OCI-LY7 (cell line): Measurements from ENCODE around the gene TMEM212. TPM values are rescaled to one million over a fixed set of nuclear protein-coding genes. Genes with fewer than 3 reads are reported as not detected.

ENCODE experiments used
- BruUV-seq: library from RNA; stranded (reverse); fragments of 400-500 nt; replicated peaks from 2 replicates; lab custom pipeline; 2021; lab: Mats Ljungman, UMichigan
- CTCF ChIA-PET: fragments of 300-600 bp; sonication (Branson Sonifier 250); formaldehyde crosslinking; loops from one replicate; lab custom pipeline; 2022; ENCODE audit warnings: antibody characterized with exemption; ENCODE audit not compliant: unreplicated experiment; lab: Charles Lee
- POLR2A ChIA-PET: fragments of 300-600 bp; sonication (Branson Sonifier 250); formaldehyde crosslinking; loops from one replicate; lab custom pipeline; 2022; ENCODE audit warnings: antibody characterized with exemption; lab: Charles Lee
- DNase-seq: peaks from one replicate; pipeline ENCODE4 v3.0.0-alpha.2; 2015; ENCODE audit warnings: low spot score
- H2AFZ ChIP-seq: fragments of 200-600 bp; sonication (generic), shearing (Covaris generic); 2 replicates; pipeline ENCODE4 v1.6.1; 2014; ENCODE audit warnings: mild to moderate bottlenecking, antibody characterized with exemption, low read length, moderate library complexity
- H3K27ac ChIP-seq: fragments of 200-600 bp; sonication (generic); 2 replicates; pipeline ENCODE4 v1.5.1; 2014; ENCODE audit warnings: mixed run types, low read depth, mild to moderate bottlenecking, moderate library complexity, low read length, inconsistent platforms; ENCODE audit not compliant: poor library complexity, severe bottlenecking
- H3K36me3 ChIP-seq: fragments of 200-600 bp; sonication (generic); 2 replicates; pipeline ENCODE4 v1.6.1; 2014; ENCODE audit warnings: mild to moderate bottlenecking, antibody characterized with exemption, low read length, moderate library complexity, mixed read lengths; ENCODE audit not compliant: insufficient read depth
- H3K4me1 ChIP-seq: fragments of 200-600 bp; sonication (generic); 2 replicates; pipeline ENCODE4 v1.5.1; 2014; ENCODE audit warnings: mild to moderate bottlenecking, low read length; ENCODE audit not compliant: insufficient read depth, poor library complexity, severe bottlenecking
- H3K4me2 ChIP-seq: fragments of 200-600 bp; sonication (generic); 2 replicates; pipeline ENCODE4 v1.6.1; 2014; ENCODE audit warnings: mild to moderate bottlenecking, low read length
- H3K4me3 ChIP-seq: fragments of 200-600 bp; sonication (generic); 2 replicates; pipeline ENCODE4 v1.5.1; 2014; ENCODE audit warnings: mild to moderate bottlenecking, low read depth, low read length; ENCODE audit not compliant: poor library complexity, severe bottlenecking
- H3K79me2 ChIP-seq: fragments of 200-600 bp; sonication (generic); 2 replicates; pipeline ENCODE4 v1.6.1; 2016; ENCODE audit warnings: low read depth, mild to moderate bottlenecking, low read length, moderate library complexity, mixed read lengths; ENCODE audit not compliant: insufficient read depth
- H3K9me2 ChIP-seq: fragments of 200-600 bp; sonication (generic); 2 replicates; pipeline ENCODE4 v1.6.1; 2016; ENCODE audit warnings: mild to moderate bottlenecking, low read length, mixed read lengths; ENCODE audit not compliant: insufficient read depth
- H3K9me3 ChIP-seq: fragments of 200-600 bp; sonication (generic); 2 replicates; pipeline ENCODE4 v1.6.1; 2014; ENCODE audit warnings: mild to moderate bottlenecking, mixed run types, low read length, mixed read lengths
- H4K20me1 ChIP-seq: fragments of 200-600 bp; sonication (generic); 2 replicates; pipeline ENCODE4 v1.6.1; 2014; ENCODE audit warnings: mild to moderate bottlenecking, antibody characterized with exemption, low read length, moderate library complexity, mixed read lengths; ENCODE audit not compliant: insufficient read depth
- EZH2phosphoT487 ChIP-seq: fragments of 200-600 bp; sonication (generic); IDR thresholded peaks from 2 replicates; pipeline ENCODE4 v1.6.1; 2018; ENCODE audit warnings: low read depth, borderline replicate concordance, mild to moderate bottlenecking, mixed run types, antibody characterized with exemption, low read length, moderate library complexity, mixed read lengths
- intact Hi-C: fragments of 100-400 bp; cut with micrococcal nuclease; formaldehyde crosslinking; loops from one replicate; pipeline ENCODE4 v1.10.0; 2022; ENCODE audit not compliant: unreplicated experiment
- total RNA-seq, 2 experiments: library from RNA; depleted of rRNA in 1 of 2; stranded (reverse); fragments of >200 nt in 1 of 2; shearing (Covaris generic) in 1 of 2; gene quantifications; 2 replicates each; pipeline ENCODE4 v1.2.3, GENCODE V29; 2014 to 2022
- TF ChIP-seq, protein P1 (sequence below): fragments of 200-600 bp; sonication (generic); conservative IDR thresholded peaks from 2 replicates; pipeline ENCODE4 v1.5.1; 2014; ENCODE audit warnings: mild to moderate bottlenecking, antibody characterized with exemption, low read length, moderate library complexity, mixed read lengths

TMEM212 gene
- total RNA-seq, 2 experiments from 2014 or later, result not detected

DNA sequence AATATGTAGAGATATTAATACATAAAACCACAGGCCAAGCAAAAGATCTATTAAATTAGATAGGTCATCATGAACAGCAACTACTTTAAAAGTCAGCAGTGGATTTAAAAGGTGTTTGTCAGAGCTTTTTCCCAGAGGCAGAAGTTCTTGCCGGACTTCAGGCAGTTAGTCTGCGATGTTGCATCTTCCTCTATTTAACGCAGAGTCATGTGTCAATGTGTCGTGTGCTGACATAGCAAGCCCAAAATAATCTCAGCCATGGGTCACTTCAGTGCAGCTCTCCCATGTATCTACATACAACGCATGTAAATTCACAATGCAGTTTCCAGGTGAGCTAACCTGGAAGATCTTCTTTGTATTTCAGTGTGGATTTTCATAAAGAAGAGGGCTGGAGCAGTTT, 8.0 kb upstream of the TMEM212 start:
- BruUV-seq, result no TSS peak
- intact Hi-C loops, result no loop called here

DNA sequence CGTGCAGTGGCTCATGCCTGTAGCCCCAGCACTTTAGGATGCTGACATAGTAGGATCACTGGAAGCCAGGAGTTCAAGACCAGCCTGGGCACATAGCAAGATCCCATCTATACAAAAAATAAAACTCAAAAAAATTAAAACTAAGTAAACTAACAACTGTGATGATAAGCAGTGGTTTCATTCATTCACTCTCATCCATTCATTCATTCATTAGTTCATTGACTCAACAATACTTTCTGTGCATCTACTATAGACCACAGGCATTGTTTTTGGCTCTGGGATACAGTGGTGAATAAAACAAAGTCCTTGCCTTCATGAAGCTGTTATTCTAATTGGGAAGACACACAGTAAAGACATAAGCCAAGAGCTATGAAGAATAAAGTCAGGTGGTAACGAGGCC, 7.5 kb upstream of the TMEM212 start:
- Histone ChIP-seq H3K4me2 (no peak overlapping the region), H3K27ac (no peak overlapping the region), H3K36me3 (no peaks in the 10 kb centered on the region), H2AFZ (no peak overlapping the region), H3K4me1 (no peaks in the 10 kb centered on the region), H3K9me2 (no peaks in the 10 kb centered on the region), H4K20me1 (no peaks in the 10 kb centered on the region), H3K79me2 (no peaks in the 10 kb centered on the region), H3K4me3 (no peak overlapping the region), H3K9me3 (no peaks in the 10 kb centered on the region)
- ChIA-PET POLR2A (no interaction called here), CTCF (no interaction called here)
- no TSS peak for BruUV-seq
- no peak for DNase-seq
- no peak for TF ChIP-seq EZH2phosphoT487
- TF ChIP-seq, protein P1, sequence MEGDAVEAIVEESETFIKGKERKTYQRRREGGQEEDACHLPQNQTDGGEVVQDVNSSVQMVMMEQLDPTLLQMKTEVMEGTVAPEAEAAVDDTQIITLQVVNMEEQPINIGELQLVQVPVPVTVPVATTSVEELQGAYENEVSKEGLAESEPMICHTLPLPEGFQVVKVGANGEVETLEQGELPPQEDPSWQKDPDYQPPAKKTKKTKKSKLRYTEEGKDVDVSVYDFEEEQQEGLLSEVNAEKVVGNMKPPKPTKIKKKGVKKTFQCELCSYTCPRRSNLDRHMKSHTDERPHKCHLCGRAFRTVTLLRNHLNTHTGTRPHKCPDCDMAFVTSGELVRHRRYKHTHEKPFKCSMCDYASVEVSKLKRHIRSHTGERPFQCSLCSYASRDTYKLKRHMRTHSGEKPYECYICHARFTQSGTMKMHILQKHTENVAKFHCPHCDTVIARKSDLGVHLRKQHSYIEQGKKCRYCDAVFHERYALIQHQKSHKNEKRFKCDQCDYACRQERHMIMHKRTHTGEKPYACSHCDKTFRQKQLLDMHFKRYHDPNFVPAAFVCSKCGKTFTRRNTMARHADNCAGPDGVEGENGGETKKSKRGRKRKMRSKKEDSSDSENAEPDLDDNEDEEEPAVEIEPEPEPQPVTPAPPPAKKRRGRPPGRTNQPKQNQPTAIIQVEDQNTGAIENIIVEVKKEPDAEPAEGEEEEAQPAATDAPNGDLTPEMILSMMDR, result no peak
- intact Hi-C loops, result no loop called here

More for the DNA sequence above, 8.0 kb upstream of the TMEM212 start:
- no peaks in the 10 kb centered on the region for H3K9me2 ChIP-seq
- no peaks in the 10 kb centered on the region for H3K4me1 ChIP-seq
- no peaks in the 10 kb centered on the region for H3K9me3 ChIP-seq
- ChIA-PET POLR2A (no interaction called here), CTCF (no interaction called here)
- H3K79me2 ChIP-seq, result no peaks in the 10 kb centered on the region
- no peak for TF ChIP-seq EZH2phosphoT487
- TF ChIP-seq, protein P1, result no peak
- H3K4me2 ChIP-seq, result no peak overlapping the region
- H4K20me1 ChIP-seq, result no peaks in the 10 kb centered on the region
- H3K4me3 ChIP-seq, result no peak overlapping the region
- no peaks in the 10 kb centered on the region for H3K36me3 ChIP-seq
- no peak overlapping the region for H2AFZ ChIP-seq
- no peak overlapping the region for H3K27ac ChIP-seq
- no peak for DNase-seq

DNA sequence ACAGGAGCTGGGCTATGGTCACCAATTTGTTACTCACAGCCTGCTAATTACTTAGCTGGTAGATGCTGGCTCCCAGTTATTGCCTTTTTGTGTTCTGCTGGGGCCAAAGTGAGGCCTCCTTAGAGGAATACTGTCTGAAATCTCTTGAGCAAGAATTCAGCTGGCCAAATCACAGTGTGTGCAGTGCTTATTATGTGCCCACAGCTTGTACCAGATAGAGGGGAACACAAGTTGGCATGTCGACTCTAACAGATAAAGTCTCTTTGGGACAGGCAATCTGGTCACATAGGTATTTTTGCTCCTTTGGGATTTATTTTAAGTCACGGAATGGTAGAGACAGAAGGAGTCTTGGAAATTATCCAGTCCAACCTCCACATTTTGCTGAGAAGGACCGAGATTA, 6.3 kb upstream of the TMEM212 start:
- Histone ChIP-seq H3K4me3 (no peak overlapping the region), H2AFZ (no peak overlapping the region), H3K9me3 (no peaks in the 10 kb centered on the region), H3K9me2 (no peaks in the 10 kb centered on the region), H4K20me1 (no peaks in the 10 kb centered on the region), H3K4me1 (no peaks in the 10 kb centered on the region), H3K27ac (no peak overlapping the region), H3K36me3 (no peaks in the 10 kb centered on the region), H3K4me2 (no peak overlapping the region), H3K79me2 (no peaks in the 10 kb centered on the region)
- TF ChIP-seq, protein P1, result no peak
- no peak for TF ChIP-seq EZH2phosphoT487
- no peak for DNase-seq
- BruUV-seq, result no TSS peak
- CTCF ChIA-PET, result no interaction called here
- intact Hi-C loops, result no loop called here
- POLR2A ChIA-PET, result interaction anchor here (0.6 kb wide), 1 partner anchor 10 kb away, joined by 4 read pairs; no protein-coding TSS in a partner anchor
